GM12891 (cell line): ENCODE results near the gene RAB11FIP4.

Experiments used
- POLR2A ChIP-seq: IDR thresholded peaks from 2 replicates; pipeline ENCODE4 v1.6.1; 2011; ENCODE audit warnings: low read depth, low read length, control low read depth
- POU2F2 ChIP-seq: IDR thresholded peaks from 2 replicates; pipeline ENCODE4 v1.6.1; 2011; ENCODE audit warnings: low read depth, mild to moderate bottlenecking, control low read depth, low read length, moderate library complexity

- TF ChIP-seq POLR2A (no peak), POU2F2 (no peak)
Observed at GRCh38 chr17:31580706-31581490, 189.4 kb downstream of the RAB11FIP4 start.
